LNCAP (cell line): ENCODE measurements around the gene TRMT61A.

Source experiments
- CTCF ChIP-seq: fragments of 450-650 bp; IDR thresholded peaks from 2 replicates; pipeline ENCODE4 v1.5.1; 2017; ENCODE audit warnings: mild to moderate bottlenecking

The TRMT61A gene

GRCh38 chr14:103537175-103537990, 8.4 kb downstream of the TRMT61A start:
- TF ChIP-seq CTCF: no peak

- TF ChIP-seq CTCF: no peak
Measured at GRCh38 chr14:103538291-103539055, 9.5 kb downstream of the TRMT61A start.

GRCh38 chr14:103539056-103539825, 10.2 kb downstream of the TRMT61A start:
- no peak for TF ChIP-seq CTCF

- no peak for TF ChIP-seq CTCF
Measured at GRCh38 chr14:103540821-103541708, 12.1 kb downstream of the TRMT61A start.

GRCh38 chr14:103541709-103542604, 13.0 kb downstream of the TRMT61A start:
- no peak for TF ChIP-seq CTCF

GRCh38 chr14:103542605-103543088, 13.7 kb downstream of the TRMT61A start:
- TF ChIP-seq CTCF: no peak
